ENCODE data around the gene GCNT4. TPM values are rescaled to one million over a fixed set of nuclear protein-coding genes. Genes with fewer than 3 reads are reported as not detected.

The GCNT4 gene
- total RNA-seq, 2 donors from 2014 or later = 4.9 to 5.3 TPM

- ATAC-seq = peak; percentile 95
- peak overlapping the region; percentile 64 for H3K4me3 Mint-ChIP-seq
Observed at GRCh38 chr5:75059912-75060545, 7.7 kb upstream of the GCNT4 start.

GRCh38 chr5:75058986-75059535 is 6.7 kb upstream of the GCNT4 start:
- Mint-ChIP-seq H3K4me3 (no peak overlapping the region), H3K36me3 (ENCODE audit: low read depth) (no peaks in the 10 kb centered on the region), H3K27me3 (peaks cover 14% of the 10 kb centered on the region), H3K27ac (peak overlapping the region; percentile 92), H3K4me1 (peaks cover 45% of the 10 kb centered on the region)
- no peaks in the 10 kb centered on the region for H3K9me3 ChIP-seq (ENCODE audit: control insufficient read depth, low read length, poor library complexity, severe bottlenecking)
- ATAC-seq = no peak
- DNase-seq = no peak

More at GRCh38 chr5:75059912-75060545, 7.7 kb upstream of the GCNT4 start:
- H3K4me1 Mint-ChIP-seq = peaks cover 39% of the 10 kb centered on the region
- peaks cover 14% of the 10 kb centered on the region for H3K27me3 Mint-ChIP-seq
- peak overlapping the region; percentile 92 for H3K27ac Mint-ChIP-seq
- H3K36me3 Mint-ChIP-seq (ENCODE audit: low read depth) = no peaks in the 10 kb centered on the region
- peak in 1 of 3 donors; percentile 10 for DNase-seq
- no peaks in the 10 kb centered on the region for H3K9me3 ChIP-seq (ENCODE audit: control insufficient read depth, low read length, poor library complexity, severe bottlenecking)

- peaks cover 14% of the 10 kb centered on the region for H3K27me3 Mint-ChIP-seq
- H3K4me1 Mint-ChIP-seq = peaks cover 44% of the 10 kb centered on the region
- peak overlapping the region; percentile 92 for H3K27ac Mint-ChIP-seq
- no peaks in the 10 kb centered on the region for H3K9me3 ChIP-seq (ENCODE audit: control insufficient read depth, low read length, poor library complexity, severe bottlenecking)
- no peak for ATAC-seq
- no peaks in the 10 kb centered on the region for H3K36me3 Mint-ChIP-seq (ENCODE audit: low read depth)
- no peak for DNase-seq
- peak overlapping the region; percentile 75 for H3K4me3 Mint-ChIP-seq
Observed at GRCh38 chr5:75057561-75057960, 5.2 kb upstream of the GCNT4 start.

- ATAC-seq = no peak
- Mint-ChIP-seq H3K36me3 (ENCODE audit: low read depth) (no peaks in the 10 kb centered on the region), H3K27me3 (peaks cover 26% of the 10 kb centered on the region), H3K27ac (no peak overlapping the region), H3K4me3 (peak overlapping the region; percentile 57), H3K4me1 (peaks cover 57% of the 10 kb centered on the region)
- no peaks in the 10 kb centered on the region for H3K9me3 ChIP-seq (ENCODE audit: control insufficient read depth, low read length, poor library complexity, severe bottlenecking)
- DNase-seq = no peak
Observed at GRCh38 chr5:75055727-75056144, 3.4 kb upstream of the GCNT4 start.

- no peak for ATAC-seq
- H3K27me3 Mint-ChIP-seq = peaks cover 34% of the 10 kb centered on the region
- H3K36me3 Mint-ChIP-seq (ENCODE audit: low read depth) = no peaks in the 10 kb centered on the region
- peak overlapping the region; percentile 86 for H3K27ac Mint-ChIP-seq
- peaks cover 63% of the 10 kb centered on the region for H3K4me1 Mint-ChIP-seq
- peak overlapping the region; percentile 91 for H3K4me3 Mint-ChIP-seq
- no peak for DNase-seq
- H3K9me3 ChIP-seq (ENCODE audit: control insufficient read depth, low read length, poor library complexity, severe bottlenecking) = no peaks in the 10 kb centered on the region
Observed at GRCh38 chr5:75054134-75054930, 2.0 kb upstream of the GCNT4 start.

- H3K27me3 Mint-ChIP-seq = peaks cover 33% of the 10 kb centered on the region
Observed at GRCh38 chr5:75053304-75054133, 1.2 kb upstream of the GCNT4 start.

GRCh38 chr5:75053054-75053303 is 621 bp upstream of the GCNT4 start:
- Mint-ChIP-seq H3K36me3 (ENCODE audit: low read depth) (no peaks in the 10 kb centered on the region), H3K4me3 (peak overlapping the region; percentile 91), H3K4me1 (peaks cover 56% of the 10 kb centered on the region), H3K27ac (no peak overlapping the region), H3K27me3 (peaks cover 33% of the 10 kb centered on the region)
- DNase-seq (peak in 2 of 3 donors; percentile 38 to 40), ATAC-seq (peak; percentile 28)
- H3K9me3 ChIP-seq (ENCODE audit: control insufficient read depth, low read length, poor library complexity, severe bottlenecking) = no peaks in the 10 kb centered on the region

More at GRCh38 chr5:75053304-75054133, 1.2 kb upstream of the GCNT4 start:
- H3K27ac Mint-ChIP-seq = peak overlapping the region; percentile 86
- ATAC-seq (peak; percentile 49), DNase-seq (peak in 2 of 3 donors; percentile 23 to 32)
- H3K4me1 Mint-ChIP-seq = peaks cover 57% of the 10 kb centered on the region
- H3K4me3 Mint-ChIP-seq = peak overlapping the region; percentile 91
- H3K9me3 ChIP-seq (ENCODE audit: control insufficient read depth, low read length, poor library complexity, severe bottlenecking) = no peaks in the 10 kb centered on the region
- no peaks in the 10 kb centered on the region for H3K36me3 Mint-ChIP-seq (ENCODE audit: low read depth)

GRCh38 chr5:75051217-75051751 is 1.1 kb downstream of the GCNT4 start:
- Mint-ChIP-seq H3K27me3 (peaks cover 32% of the 10 kb centered on the region), H3K36me3 (ENCODE audit: low read depth) (no peaks in the 10 kb centered on the region), H3K4me1 (peaks cover 52% of the 10 kb centered on the region), H3K27ac (peak overlapping the region; percentile 86), H3K4me3 (peak overlapping the region; percentile 93)
- no peak for DNase-seq
- ATAC-seq = peak; percentile 49
- no peaks in the 10 kb centered on the region for H3K9me3 ChIP-seq (ENCODE audit: control insufficient read depth, low read length, poor library complexity, severe bottlenecking)

- H3K9me3 ChIP-seq (ENCODE audit: control insufficient read depth, low read length, poor library complexity, severe bottlenecking) = no peaks in the 10 kb centered on the region
- Mint-ChIP-seq H3K27ac (peak overlapping the region; percentile 86), H3K27me3 (peaks cover 23% of the 10 kb centered on the region), H3K4me1 (peaks cover 54% of the 10 kb centered on the region), H3K4me3 (peak overlapping the region; percentile 93), H3K36me3 (ENCODE audit: low read depth) (peaks cover 2% of the 10 kb centered on the region)
- ATAC-seq = no peak
- DNase-seq = no peak
Observed at GRCh38 chr5:75050415-75050814, 1.9 kb downstream of the GCNT4 start.

- H3K36me3 Mint-ChIP-seq (ENCODE audit: low read depth) = peaks cover 4% of the 10 kb centered on the region
- H3K4me1 Mint-ChIP-seq = peaks cover 56% of the 10 kb centered on the region
- ATAC-seq (peak; percentile 52), DNase-seq (peak; percentile 22 to 40 (median 37))
- H3K4me3 Mint-ChIP-seq = peak overlapping the region; percentile 93
- H3K9me3 ChIP-seq (ENCODE audit: control insufficient read depth, low read length, poor library complexity, severe bottlenecking) = no peaks in the 10 kb centered on the region
- peaks cover 23% of the 10 kb centered on the region for H3K27me3 Mint-ChIP-seq
- H3K27ac Mint-ChIP-seq = peak overlapping the region; percentile 86
Observed at GRCh38 chr5:75049456-75050351, 2.7 kb downstream of the GCNT4 start.

- H3K9me3 ChIP-seq (ENCODE audit: control insufficient read depth, low read length, poor library complexity, severe bottlenecking) = no peaks in the 10 kb centered on the region
- Mint-ChIP-seq H3K27ac (no peak overlapping the region), H3K4me1 (peaks cover 55% of the 10 kb centered on the region), H3K36me3 (ENCODE audit: low read depth) (peaks cover 4% of the 10 kb centered on the region), H3K27me3 (peaks cover 23% of the 10 kb centered on the region), H3K4me3 (peak overlapping the region; percentile 55)
- no peak for DNase-seq
- ATAC-seq = no peak
Observed at GRCh38 chr5:75048457-75048953, 3.9 kb downstream of the GCNT4 start.

- no peaks in the 10 kb centered on the region for H3K9me3 ChIP-seq (ENCODE audit: control insufficient read depth, low read length, poor library complexity, severe bottlenecking)
- Mint-ChIP-seq H3K4me1 (peaks cover 55% of the 10 kb centered on the region), H3K27ac (no peak overlapping the region), H3K36me3 (ENCODE audit: low read depth) (peaks cover 4% of the 10 kb centered on the region), H3K27me3 (peaks cover 23% of the 10 kb centered on the region), H3K4me3 (no peak overlapping the region)
- no peak for ATAC-seq
- DNase-seq = no peak
Observed at GRCh38 chr5:75047356-75047755, 5.0 kb downstream of the GCNT4 start.
